OCI-LY7 (cell line): ENCODE measurements around the gene OR51L1. TPM values are rescaled to one million over a fixed set of nuclear protein-coding genes. Genes with fewer than 3 reads are reported as not detected.

Experiments used
- BruUV-seq: library from RNA; stranded (reverse); fragments of 400-500 nt; replicated peaks from 2 replicates; lab custom pipeline; 2021; lab: Mats Ljungman, UMichigan
- CTCF ChIA-PET: fragments of 300-600 bp; sonication (Branson Sonifier 250); formaldehyde crosslinking; loops from one replicate; lab custom pipeline; 2022; ENCODE audit warnings: antibody characterized with exemption; ENCODE audit not compliant: unreplicated experiment; lab: Charles Lee
- POLR2A ChIA-PET: fragments of 300-600 bp; sonication (Branson Sonifier 250); formaldehyde crosslinking; loops from one replicate; lab custom pipeline; 2022; ENCODE audit warnings: antibody characterized with exemption; lab: Charles Lee
- DNase-seq: peaks from one replicate; pipeline ENCODE4 v3.0.0-alpha.2; 2015; ENCODE audit warnings: low spot score
- H2AFZ ChIP-seq: fragments of 200-600 bp; sonication (generic), shearing (Covaris generic); 2 replicates; pipeline ENCODE4 v1.6.1; 2014; ENCODE audit warnings: mild to moderate bottlenecking, antibody characterized with exemption, low read length, moderate library complexity
- H3K27ac ChIP-seq: fragments of 200-600 bp; sonication (generic); 2 replicates; pipeline ENCODE4 v1.5.1; 2014; ENCODE audit warnings: mixed run types, low read depth, mild to moderate bottlenecking, moderate library complexity, low read length, inconsistent platforms; ENCODE audit not compliant: poor library complexity, severe bottlenecking
- H3K36me3 ChIP-seq: fragments of 200-600 bp; sonication (generic); 2 replicates; pipeline ENCODE4 v1.6.1; 2014; ENCODE audit warnings: mild to moderate bottlenecking, antibody characterized with exemption, low read length, moderate library complexity, mixed read lengths; ENCODE audit not compliant: insufficient read depth
- H3K4me1 ChIP-seq: fragments of 200-600 bp; sonication (generic); 2 replicates; pipeline ENCODE4 v1.5.1; 2014; ENCODE audit warnings: mild to moderate bottlenecking, low read length; ENCODE audit not compliant: insufficient read depth, poor library complexity, severe bottlenecking
- H3K4me2 ChIP-seq: fragments of 200-600 bp; sonication (generic); 2 replicates; pipeline ENCODE4 v1.6.1; 2014; ENCODE audit warnings: mild to moderate bottlenecking, low read length
- H3K4me3 ChIP-seq: fragments of 200-600 bp; sonication (generic); 2 replicates; pipeline ENCODE4 v1.5.1; 2014; ENCODE audit warnings: mild to moderate bottlenecking, low read depth, low read length; ENCODE audit not compliant: poor library complexity, severe bottlenecking
- H3K79me2 ChIP-seq: fragments of 200-600 bp; sonication (generic); 2 replicates; pipeline ENCODE4 v1.6.1; 2016; ENCODE audit warnings: low read depth, mild to moderate bottlenecking, low read length, moderate library complexity, mixed read lengths; ENCODE audit not compliant: insufficient read depth
- H3K9me2 ChIP-seq: fragments of 200-600 bp; sonication (generic); 2 replicates; pipeline ENCODE4 v1.6.1; 2016; ENCODE audit warnings: mild to moderate bottlenecking, low read length, mixed read lengths; ENCODE audit not compliant: insufficient read depth
- H3K9me3 ChIP-seq: fragments of 200-600 bp; sonication (generic); 2 replicates; pipeline ENCODE4 v1.6.1; 2014; ENCODE audit warnings: mild to moderate bottlenecking, mixed run types, low read length, mixed read lengths
- H4K20me1 ChIP-seq: fragments of 200-600 bp; sonication (generic); 2 replicates; pipeline ENCODE4 v1.6.1; 2014; ENCODE audit warnings: mild to moderate bottlenecking, antibody characterized with exemption, low read length, moderate library complexity, mixed read lengths; ENCODE audit not compliant: insufficient read depth
- CTCF ChIP-seq: fragments of 200-600 bp; sonication (generic); conservative IDR thresholded peaks from 2 replicates; pipeline ENCODE4 v1.5.1; 2014; ENCODE audit warnings: mild to moderate bottlenecking, antibody characterized with exemption, low read length, moderate library complexity, mixed read lengths
- EZH2phosphoT487 ChIP-seq: fragments of 200-600 bp; sonication (generic); IDR thresholded peaks from 2 replicates; pipeline ENCODE4 v1.6.1; 2018; ENCODE audit warnings: low read depth, borderline replicate concordance, mild to moderate bottlenecking, mixed run types, antibody characterized with exemption, low read length, moderate library complexity, mixed read lengths
- intact Hi-C: fragments of 100-400 bp; cut with micrococcal nuclease; formaldehyde crosslinking; loops from one replicate; pipeline ENCODE4 v1.10.0; 2022; ENCODE audit not compliant: unreplicated experiment
- total RNA-seq, 2 experiments: library from RNA; depleted of rRNA in 1 of 2; stranded (reverse); fragments of >200 nt in 1 of 2; shearing (Covaris generic) in 1 of 2; gene quantifications; 2 replicates each; pipeline ENCODE4 v1.2.3, GENCODE V29; 2014 to 2022

The OR51L1 gene
- total RNA-seq, 2 experiments from 2014 or later = not detected

DNA sequence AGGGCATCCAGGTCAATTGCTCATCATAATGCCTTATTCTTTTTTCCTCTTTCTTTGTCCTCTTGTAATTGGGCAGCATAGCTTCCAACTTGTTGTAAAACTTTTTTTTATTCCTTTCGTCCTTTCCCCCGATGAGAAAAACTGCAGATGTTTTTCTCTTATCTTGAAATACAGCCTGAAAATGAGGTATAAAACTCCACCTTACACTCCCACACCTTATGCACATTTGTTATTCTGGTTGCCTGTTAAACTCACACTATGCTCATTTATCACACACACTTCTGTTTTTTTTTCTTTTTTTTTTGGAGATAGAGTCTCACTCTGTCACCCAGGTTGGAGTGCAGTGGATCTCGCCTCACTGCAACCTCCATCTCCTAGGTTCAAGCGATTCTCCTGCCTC lies 37.3 kb upstream of the OR51L1 start:
- no TSS peak for BruUV-seq
- intact Hi-C loops = no loop called here

DNA sequence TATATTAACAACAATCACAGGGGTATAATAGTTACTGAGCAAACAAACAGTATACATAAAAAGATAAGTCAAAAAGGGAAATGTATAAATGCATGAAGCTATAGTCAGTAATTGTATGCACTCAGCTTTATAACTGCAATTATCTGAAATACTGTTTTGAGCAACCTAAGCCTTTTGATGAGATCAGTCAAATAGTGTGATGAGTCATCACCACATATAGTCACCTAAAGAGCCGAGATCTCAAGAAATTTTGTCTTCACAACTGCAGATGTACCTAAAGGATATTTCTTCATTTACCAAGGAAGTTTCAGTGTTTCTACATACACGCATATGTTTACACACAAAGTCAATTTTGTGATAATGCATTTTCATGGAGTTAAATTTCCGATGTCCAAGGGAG lies 33.8 kb upstream of the OR51L1 start:
- no peaks in the 10 kb centered on the region for H3K4me1 ChIP-seq
- no peak for TF ChIP-seq EZH2phosphoT487
- no peak for TF ChIP-seq CTCF
- no peaks in the 10 kb centered on the region for H4K20me1 ChIP-seq
- no peak overlapping the region for H3K4me2 ChIP-seq
- H3K36me3 ChIP-seq = no peaks in the 10 kb centered on the region
- BruUV-seq = no TSS peak
- no peak overlapping the region for H3K4me3 ChIP-seq
- H3K9me2 ChIP-seq = no peaks in the 10 kb centered on the region
- DNase-seq = no peak
- no peak overlapping the region for H2AFZ ChIP-seq
- H3K9me3 ChIP-seq = no peaks in the 10 kb centered on the region
- POLR2A ChIA-PET = no interaction called here
- CTCF ChIA-PET = no interaction called here
- no peaks in the 10 kb centered on the region for H3K79me2 ChIP-seq
- intact Hi-C loops = no loop called here
- H3K27ac ChIP-seq = no peak overlapping the region

More for the DNA sequence above, 37.3 kb upstream of the OR51L1 start:
- Histone ChIP-seq H3K4me2 (no peak overlapping the region), H3K4me3 (no peak overlapping the region), H3K27ac (no peak overlapping the region), H3K4me1 (no peaks in the 10 kb centered on the region), H3K36me3 (no peaks in the 10 kb centered on the region), H4K20me1 (no peaks in the 10 kb centered on the region), H2AFZ (no peak overlapping the region), H3K9me2 (no peaks in the 10 kb centered on the region), H3K79me2 (no peaks in the 10 kb centered on the region), H3K9me3 (no peaks in the 10 kb centered on the region)
- TF ChIP-seq CTCF (no peak), EZH2phosphoT487 (no peak)
- ChIA-PET CTCF (no interaction called here), POLR2A (no interaction called here)
- no peak for DNase-seq

DNA sequence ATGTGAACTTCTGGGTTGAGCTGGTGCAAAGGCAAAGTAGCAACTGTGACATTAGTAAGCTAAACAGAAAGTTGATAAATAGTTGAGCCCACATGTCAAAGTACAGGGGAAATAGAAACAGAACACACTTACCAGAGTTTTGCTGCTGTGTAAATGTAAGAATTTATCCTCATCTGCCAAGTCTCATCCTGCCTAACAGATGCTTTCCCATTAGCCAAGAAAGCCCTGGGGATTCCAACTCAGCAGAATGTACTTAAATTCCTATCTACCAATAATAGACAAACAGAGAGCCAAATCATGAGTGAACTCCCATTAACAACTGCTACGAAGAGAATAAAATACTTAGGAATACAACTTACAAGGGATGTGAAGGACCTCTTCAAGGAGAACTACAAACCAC lies 31.8 kb upstream of the OR51L1 start:
- H3K79me2 ChIP-seq = no peaks in the 10 kb centered on the region
- CTCF ChIA-PET = no interaction called here
- H4K20me1 ChIP-seq = no peaks in the 10 kb centered on the region
- BruUV-seq = no TSS peak
- DNase-seq = no peak
- no peaks in the 10 kb centered on the region for H3K4me1 ChIP-seq
- H3K9me2 ChIP-seq = no peaks in the 10 kb centered on the region
- intact Hi-C loops = no loop called here
- no peaks in the 10 kb centered on the region for H3K9me3 ChIP-seq
- no peak overlapping the region for H3K4me3 ChIP-seq
- no peak overlapping the region for H2AFZ ChIP-seq
- POLR2A ChIA-PET = no interaction called here
- H3K4me2 ChIP-seq = no peak overlapping the region
- H3K27ac ChIP-seq = no peak overlapping the region
- H3K36me3 ChIP-seq = no peaks in the 10 kb centered on the region
- TF ChIP-seq CTCF (no peak), EZH2phosphoT487 (no peak)
